GM18873 (cell line): ENCODE results near the gene GCNT2.
"Not testable (repeated sequence)": the region's sequence is repeated elsewhere in the genome, so short reads cannot be mapped to it uniquely, and the experiment has no call there.

ENCODE experiments used
- ATAC-seq: cut with Tn5 transposase; IDR thresholded peaks from one replicate; pipeline ENCODE4 v1.9.1; 2021; ENCODE audit warnings: mild to moderate bottlenecking, moderate library complexity, moderate number of reproducible peaks; ENCODE audit not compliant: unreplicated experiment, low FRiP score

GCNT2 gene

GRCh38 chr6:10599046-10599445 is 77.9 kb downstream of the GCNT2 start:
- ATAC-seq = no peak

GRCh38 chr6:10600681-10601080 is 79.5 kb downstream of the GCNT2 start:
- not testable (repeated sequence) for ATAC-seq

GRCh38 chr6:10603219-10603618 is 82.1 kb downstream of the GCNT2 start:
- ATAC-seq = no peak

GRCh38 chr6:10609038-10609437 is 87.9 kb downstream of the GCNT2 start:
- no peak for ATAC-seq

- ATAC-seq = no peak
Measured at GRCh38 chr6:10610289-10610688, 89.1 kb downstream of the GCNT2 start.

- ATAC-seq = no peak
Measured at GRCh38 chr6:10612161-10612560, 91.0 kb downstream of the GCNT2 start.

GRCh38 chr6:10613077-10613476 is 91.9 kb downstream of the GCNT2 start:
- no peak for ATAC-seq

GRCh38 chr6:10613723-10614122 is 92.6 kb downstream of the GCNT2 start:
- no peak for ATAC-seq

- no peak for ATAC-seq
Measured at GRCh38 chr6:10615675-10616074, 94.5 kb downstream of the GCNT2 start.

GRCh38 chr6:10616266-10616665 is 95.1 kb downstream of the GCNT2 start:
- not testable (repeated sequence) for ATAC-seq

GRCh38 chr6:10617008-10617696 is 96.0 kb downstream of the GCNT2 start:
- ATAC-seq = no peak

GRCh38 chr6:10618409-10618808 is 97.3 kb downstream of the GCNT2 start:
- no peak for ATAC-seq

GRCh38 chr6:10621213-10621612 is 100.1 kb downstream of the GCNT2 start:
- ATAC-seq = no peak

- ATAC-seq = no peak
Measured at GRCh38 chr6:10621847-10622246, 100.7 kb downstream of the GCNT2 start.

GRCh38 chr6:10624836-10625235 is 103.7 kb downstream of the GCNT2 start:
- no peak for ATAC-seq

GRCh38 chr6:10626154-10626741 is 105.1 kb downstream of the GCNT2 start:
- ATAC-seq = peak; percentile 69

GRCh38 chr6:10627800-10628199 is 106.6 kb downstream of the GCNT2 start:
- ATAC-seq = no peak

- no peak for ATAC-seq
Measured at GRCh38 chr6:10630178-10630577, 109.0 kb downstream of the GCNT2 start.

GRCh38 chr6:10633216-10633615 is 112.1 kb downstream of the GCNT2 start:
- peak; percentile 90 for ATAC-seq

GRCh38 chr6:10640412-10640811 is 119.3 kb downstream of the GCNT2 start:
- ATAC-seq = no peak

GRCh38 chr6:10641528-10641927 is 120.4 kb downstream of the GCNT2 start:
- no peak for ATAC-seq

- peak; percentile 63 for ATAC-seq
Measured at GRCh38 chr6:10643201-10643651, 122.1 kb downstream of the GCNT2 start.
